Upper lobe of left lung (tissue), 4 donors: ENCODE results near the gene RAD23B.

Source experiments
- CTCF ChIP-seq, 6 experiments: fragments of 450-650 bp in 4 of 6; fragments of 200-600 bp in 2 of 6; sonication (generic) in 2 of 6; IDR thresholded peaks; one replicate each; pipeline ENCODE4 v1.5.1; 2016 to 2019; ENCODE audit warnings: antibody characterized with exemption in 6 of 6
- EP300 ChIP-seq, 4 donors: sonication (generic); formaldehyde crosslinking; IDR thresholded peaks; one replicate each; pipeline ENCODE4 v1.5.1; 2017; ENCODE audit warnings: antibody characterized with exemption in 4 of 4, control low read depth in 2 of 4
- POLR2A ChIP-seq, 4 donors: fragments of 450-650 bp; IDR thresholded peaks; one replicate each; pipeline ENCODE4 v1.5.1; 2016 to 2017; ENCODE audit warnings: antibody characterized with exemption in 4 of 4, mild to moderate bottlenecking in 2 of 4
- POLR2AphosphoS5 ChIP-seq, 2 donors: sonication (generic); formaldehyde crosslinking; IDR thresholded peaks; one replicate each; pipeline ENCODE4 v1.5.1; 2017; ENCODE audit warnings: antibody characterized with exemption in 2 of 2

- TF ChIP-seq CTCF (IDR thresholded peaks at IDR 0.05): no peak
- TF ChIP-seq POLR2A (IDR thresholded peaks at IDR 0.05): no peak
- no peak for TF ChIP-seq POLR2AphosphoS5 (IDR thresholded peaks at IDR 0.05)
- no peak for TF ChIP-seq EP300 (IDR thresholded peaks at IDR 0.05)
Observed at GRCh38 chr9:107261106-107261505, 22.0 kb upstream of the RAD23B start.
